Measurements from ENCODE around the gene BMPR1B. TPM values are rescaled to one million over a fixed set of nuclear protein-coding genes. Genes with fewer than 3 reads are reported as not detected.

BMPR1B gene
- total RNA-seq = 2.2 and 5.5 TPM in 2 replicates

GRCh38 chr4:94757192-94758140, at the start of gene BMPR1B:
BMPR1B (plus strand) TSS chr4:94757955; CDS start chr4:95104425, 346,470 bp downstream.

Measured in aortic smooth muscle cell (primary cell).